ENCODE measurements around the gene KLC3. TPM values are rescaled to one million over a fixed set of nuclear protein-coding genes. Genes with fewer than 3 reads are reported as not detected.

KLC3 gene
- total RNA-seq, 1 donor, result 0.72 TPM

DNA sequence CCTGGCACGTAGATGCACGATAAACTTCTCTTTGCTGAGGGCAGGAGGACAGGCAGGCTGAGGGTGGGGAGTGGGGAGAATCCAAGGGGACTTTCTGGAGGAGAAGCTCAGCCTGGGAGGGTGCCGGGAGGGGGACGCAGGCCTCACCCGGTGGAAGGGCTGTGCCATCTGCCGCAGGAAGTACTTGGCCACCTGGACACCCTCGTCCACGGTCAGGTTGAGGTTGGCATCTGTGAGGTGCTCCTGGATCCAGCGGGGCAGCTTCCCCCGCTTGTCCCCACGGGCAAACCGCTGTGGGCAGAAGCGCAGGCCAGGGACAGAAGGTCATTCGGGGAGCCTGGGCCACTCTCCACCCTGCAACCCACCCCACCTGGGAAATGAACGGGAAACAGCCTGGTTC, 11.5 kb downstream of the KLC3 start:
- H4K20me1 ChIP-seq (ENCODE audit: insufficient read depth, low read length), result peaks cover 26% of the 10 kb centered on the region
- no peaks in the 10 kb centered on the region for H3K4me1 ChIP-seq (ENCODE audit: insufficient read depth, low read length)
- H2AFZ ChIP-seq (ENCODE audit: low read length), result no peak overlapping the region
- H3K36me3 ChIP-seq (ENCODE audit: insufficient read depth, low read length), result peaks cover 57% of the 10 kb centered on the region
- DNase-seq (ENCODE audit: insufficient read length, low spot score, missing footprints), result no peak
- H3K27me3 ChIP-seq (ENCODE audit: insufficient read depth, low read length), result no peaks in the 10 kb centered on the region
- TF ChIP-seq, protein P1, sequence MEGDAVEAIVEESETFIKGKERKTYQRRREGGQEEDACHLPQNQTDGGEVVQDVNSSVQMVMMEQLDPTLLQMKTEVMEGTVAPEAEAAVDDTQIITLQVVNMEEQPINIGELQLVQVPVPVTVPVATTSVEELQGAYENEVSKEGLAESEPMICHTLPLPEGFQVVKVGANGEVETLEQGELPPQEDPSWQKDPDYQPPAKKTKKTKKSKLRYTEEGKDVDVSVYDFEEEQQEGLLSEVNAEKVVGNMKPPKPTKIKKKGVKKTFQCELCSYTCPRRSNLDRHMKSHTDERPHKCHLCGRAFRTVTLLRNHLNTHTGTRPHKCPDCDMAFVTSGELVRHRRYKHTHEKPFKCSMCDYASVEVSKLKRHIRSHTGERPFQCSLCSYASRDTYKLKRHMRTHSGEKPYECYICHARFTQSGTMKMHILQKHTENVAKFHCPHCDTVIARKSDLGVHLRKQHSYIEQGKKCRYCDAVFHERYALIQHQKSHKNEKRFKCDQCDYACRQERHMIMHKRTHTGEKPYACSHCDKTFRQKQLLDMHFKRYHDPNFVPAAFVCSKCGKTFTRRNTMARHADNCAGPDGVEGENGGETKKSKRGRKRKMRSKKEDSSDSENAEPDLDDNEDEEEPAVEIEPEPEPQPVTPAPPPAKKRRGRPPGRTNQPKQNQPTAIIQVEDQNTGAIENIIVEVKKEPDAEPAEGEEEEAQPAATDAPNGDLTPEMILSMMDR (IDR thresholded peaks at IDR 0.05; ENCODE audit: extremely low read depth, low read depth, low read length), result no peak
- no peaks in the 10 kb centered on the region for H3K9me3 ChIP-seq (ENCODE audit: low read depth, low read length)
- no peak overlapping the region for H3K4me2 ChIP-seq (ENCODE audit: insufficient read depth, low read length)
- no peak overlapping the region for H3K27ac ChIP-seq (ENCODE audit: low read depth, low read length)
- H3K79me2 ChIP-seq (ENCODE audit: insufficient read depth, low read length), result no peaks in the 10 kb centered on the region
- no peak overlapping the region for H3K4me3 ChIP-seq (ENCODE audit: insufficient read depth, low read length)

DNA sequence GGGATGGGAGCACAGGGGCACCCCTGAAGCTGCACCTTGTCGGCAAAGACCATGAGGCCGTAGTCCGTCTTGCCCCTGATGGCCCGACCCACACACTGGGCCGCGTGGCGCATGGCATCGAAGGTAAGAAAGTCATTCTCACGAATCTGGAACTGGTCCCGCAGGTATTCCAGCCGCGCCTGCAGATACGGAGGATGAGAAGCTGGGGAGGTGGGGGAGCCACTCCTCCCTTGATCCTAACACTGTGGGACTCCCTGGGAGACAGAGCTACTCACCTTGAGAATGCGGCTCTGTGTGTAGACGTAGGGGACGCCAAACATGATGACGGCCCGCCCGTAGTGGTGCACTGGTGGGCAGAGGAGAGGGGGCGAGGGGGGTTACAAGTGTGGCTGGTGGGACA, 11.9 kb downstream of the KLC3 start:
- H3K9me3 ChIP-seq (ENCODE audit: low read depth, low read length), result no peaks in the 10 kb centered on the region
- H2AFZ ChIP-seq (ENCODE audit: low read length), result no peak overlapping the region
- H3K4me3 ChIP-seq (ENCODE audit: insufficient read depth, low read length), result no peak overlapping the region
- H3K36me3 ChIP-seq (ENCODE audit: insufficient read depth, low read length), result peaks cover 61% of the 10 kb centered on the region
- H3K4me1 ChIP-seq (ENCODE audit: insufficient read depth, low read length), result no peaks in the 10 kb centered on the region
- no peaks in the 10 kb centered on the region for H3K79me2 ChIP-seq (ENCODE audit: insufficient read depth, low read length)
- TF ChIP-seq, protein P1 (IDR thresholded peaks at IDR 0.05; ENCODE audit: extremely low read depth, low read depth, low read length), result no peak
- no peak overlapping the region for H3K4me2 ChIP-seq (ENCODE audit: insufficient read depth, low read length)
- peaks cover 26% of the 10 kb centered on the region for H4K20me1 ChIP-seq (ENCODE audit: insufficient read depth, low read length)
- DNase-seq (ENCODE audit: insufficient read length, low spot score, missing footprints), result peak; percentile 82
- no peak overlapping the region for H3K27ac ChIP-seq (ENCODE audit: low read depth, low read length)
- H3K27me3 ChIP-seq (ENCODE audit: insufficient read depth, low read length), result no peaks in the 10 kb centered on the region

DNA sequence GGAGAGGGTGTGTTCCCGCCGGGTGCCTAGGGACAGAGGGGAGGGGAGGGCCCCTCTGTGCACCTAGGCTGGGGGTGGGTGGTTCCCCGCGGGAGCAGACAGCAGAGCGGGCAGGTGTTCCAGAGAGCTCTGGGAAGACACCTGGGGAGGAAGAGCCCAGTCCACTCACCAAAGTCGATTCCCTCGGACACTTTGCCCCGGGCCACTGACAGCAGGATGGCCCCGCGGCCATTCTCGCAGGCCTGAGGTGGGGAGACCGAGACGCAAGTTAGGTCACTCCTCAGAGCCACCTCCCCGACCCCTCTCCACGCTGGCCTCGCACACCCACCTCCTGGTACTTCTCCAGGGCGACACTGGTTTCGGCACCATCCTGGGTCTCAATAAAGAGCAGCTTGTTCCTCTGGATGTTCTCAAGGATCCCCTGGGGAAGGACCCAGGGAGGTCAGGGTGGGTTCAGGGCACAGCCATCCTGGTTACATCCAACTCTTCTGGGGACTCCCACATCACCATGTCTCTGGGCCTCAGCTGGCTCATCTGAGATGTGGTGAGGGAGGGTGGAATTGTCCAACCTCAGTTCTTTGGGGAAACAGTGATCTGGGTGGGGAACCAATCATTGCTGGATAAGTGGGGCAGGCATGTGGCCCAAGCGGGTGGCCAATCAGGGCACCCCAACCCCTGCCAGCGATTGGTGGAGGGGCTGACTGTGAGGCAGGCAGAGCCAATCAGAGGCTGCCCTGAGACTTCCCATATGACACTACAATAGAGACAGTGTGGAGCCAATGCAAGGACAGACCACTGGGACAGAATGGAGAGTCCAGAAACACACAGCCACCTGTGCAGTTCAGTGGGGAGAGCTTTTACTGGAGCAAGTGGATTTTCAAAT, 12.6 kb downstream of the KLC3 start:
- DNase-seq (ENCODE audit: insufficient read length, low spot score, missing footprints), result peak; percentile 72
- H4K20me1 ChIP-seq (ENCODE audit: insufficient read depth, low read length), result peaks cover 26% of the 10 kb centered on the region
- H3K79me2 ChIP-seq (ENCODE audit: insufficient read depth, low read length), result no peaks in the 10 kb centered on the region
- no peak overlapping the region for H2AFZ ChIP-seq (ENCODE audit: low read length)
- no peaks in the 10 kb centered on the region for H3K4me1 ChIP-seq (ENCODE audit: insufficient read depth, low read length)
- peaks cover 66% of the 10 kb centered on the region for H3K36me3 ChIP-seq (ENCODE audit: insufficient read depth, low read length)
- H3K27ac ChIP-seq (ENCODE audit: low read depth, low read length), result no peak overlapping the region
- H3K9me3 ChIP-seq (ENCODE audit: low read depth, low read length), result no peaks in the 10 kb centered on the region
- no peak overlapping the region for H3K4me2 ChIP-seq (ENCODE audit: insufficient read depth, low read length)
- H3K4me3 ChIP-seq (ENCODE audit: insufficient read depth, low read length), result no peak overlapping the region
- no peaks in the 10 kb centered on the region for H3K27me3 ChIP-seq (ENCODE audit: insufficient read depth, low read length)
- TF ChIP-seq, protein P1 (IDR thresholded peaks at IDR 0.05; ENCODE audit: extremely low read depth, low read depth, low read length), result no peak

DNA sequence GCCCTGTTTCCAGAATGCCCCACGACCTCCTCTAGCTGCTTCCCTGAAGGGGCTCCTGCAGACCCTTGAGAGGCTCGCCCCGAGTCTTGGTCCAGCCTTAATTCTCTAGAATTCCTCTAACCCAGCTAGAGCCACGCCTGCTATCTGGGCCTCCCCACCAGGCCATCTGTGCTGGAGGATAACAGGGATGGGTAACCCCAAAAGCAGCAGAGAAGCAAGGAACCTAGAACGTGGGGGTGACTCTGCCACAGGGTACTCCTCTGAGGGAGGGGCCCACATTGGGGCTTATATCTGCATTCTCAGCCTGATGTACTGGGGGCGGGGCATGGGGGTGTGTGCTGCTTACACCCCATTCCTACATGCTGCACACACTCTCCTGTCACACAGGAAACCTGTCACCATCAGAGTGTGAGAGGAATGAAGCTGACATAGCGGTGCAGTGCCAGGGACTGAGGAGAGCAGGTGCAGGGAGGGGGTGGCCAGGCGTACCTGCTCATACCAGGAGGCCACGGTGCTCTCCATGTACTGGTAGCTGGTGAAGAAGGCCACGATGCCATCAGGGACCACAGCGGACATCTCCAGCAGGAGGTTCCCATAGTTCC, 13.8 kb downstream of the KLC3 start:
- H3K4me1 ChIP-seq (ENCODE audit: insufficient read depth, low read length), result no peaks in the 10 kb centered on the region
- no peak overlapping the region for H3K4me2 ChIP-seq (ENCODE audit: insufficient read depth, low read length)
- no peak overlapping the region for H3K27ac ChIP-seq (ENCODE audit: low read depth, low read length)
- no peak overlapping the region for H2AFZ ChIP-seq (ENCODE audit: low read length)
- DNase-seq (ENCODE audit: insufficient read length, low spot score, missing footprints), result peak; percentile 65
- no peak overlapping the region for H3K4me3 ChIP-seq (ENCODE audit: insufficient read depth, low read length)
- TF ChIP-seq, protein P1 (IDR thresholded peaks at IDR 0.05; ENCODE audit: extremely low read depth, low read depth, low read length), result no peak
- peaks cover 78% of the 10 kb centered on the region for H3K36me3 ChIP-seq (ENCODE audit: insufficient read depth, low read length)
- H3K9me3 ChIP-seq (ENCODE audit: low read depth, low read length), result no peaks in the 10 kb centered on the region
- no peaks in the 10 kb centered on the region for H3K27me3 ChIP-seq (ENCODE audit: insufficient read depth, low read length)
- H3K79me2 ChIP-seq (ENCODE audit: insufficient read depth, low read length), result no peaks in the 10 kb centered on the region
- peaks cover 22% of the 10 kb centered on the region for H4K20me1 ChIP-seq (ENCODE audit: insufficient read depth, low read length)
